Mesothelial cell of epicardium (in vitro differentiated cells): ENCODE data around the gene DNAJC6. TPM values are rescaled to one million over a fixed set of nuclear protein-coding genes. Genes with fewer than 3 reads are reported as not detected.

Source experiments
- DNase-seq, 2 experiments: peaks; one replicate each; pipeline ENCODE4 v3.0.0; 2021; ENCODE audit warnings: low spot score in 2 of 2; ENCODE audit not compliant: unreplicated experiment in 2 of 2
- H3K27ac Mint-ChIP-seq: 2 replicates; pipeline ENCODE4 v1.8.0; 2021; ENCODE audit warnings: mixed read lengths
- H3K27me3 Mint-ChIP-seq: 2 replicates; pipeline ENCODE4 v1.8.0; 2021; ENCODE audit warnings: low read depth, mixed read lengths
- H3K36me3 Mint-ChIP-seq: 2 replicates; pipeline ENCODE4 v1.8.0; 2021; ENCODE audit warnings: mixed read lengths
- H3K4me1 Mint-ChIP-seq: 2 replicates; pipeline ENCODE4 v1.8.0; 2021; ENCODE audit warnings: mixed read lengths
- H3K4me3 Mint-ChIP-seq: 2 replicates; pipeline ENCODE4 v1.8.0; 2021; ENCODE audit warnings: mild to moderate bottlenecking, moderate library complexity, mixed read lengths
- H3K9me3 Mint-ChIP-seq: 2 replicates; pipeline ENCODE4 v1.8.0; 2021; ENCODE audit warnings: mixed read lengths
- total RNA-seq: library from RNA; stranded (reverse); gene quantifications from 3 replicates; pipeline ENCODE4 v1.2.1, GENCODE V29; 2021
- TF ChIP-seq, protein P1 (sequence below): fragments of 200-600 bp; sonication (generic); IDR thresholded peaks from one replicate; pipeline ENCODE4 v1.5.0; 2021; ENCODE audit warnings: antibody characterized with exemption; ENCODE audit not compliant: unreplicated experiment

DNAJC6 gene
- total RNA-seq, 1 donor from 2014 or later: 19.4 TPM

DNA sequence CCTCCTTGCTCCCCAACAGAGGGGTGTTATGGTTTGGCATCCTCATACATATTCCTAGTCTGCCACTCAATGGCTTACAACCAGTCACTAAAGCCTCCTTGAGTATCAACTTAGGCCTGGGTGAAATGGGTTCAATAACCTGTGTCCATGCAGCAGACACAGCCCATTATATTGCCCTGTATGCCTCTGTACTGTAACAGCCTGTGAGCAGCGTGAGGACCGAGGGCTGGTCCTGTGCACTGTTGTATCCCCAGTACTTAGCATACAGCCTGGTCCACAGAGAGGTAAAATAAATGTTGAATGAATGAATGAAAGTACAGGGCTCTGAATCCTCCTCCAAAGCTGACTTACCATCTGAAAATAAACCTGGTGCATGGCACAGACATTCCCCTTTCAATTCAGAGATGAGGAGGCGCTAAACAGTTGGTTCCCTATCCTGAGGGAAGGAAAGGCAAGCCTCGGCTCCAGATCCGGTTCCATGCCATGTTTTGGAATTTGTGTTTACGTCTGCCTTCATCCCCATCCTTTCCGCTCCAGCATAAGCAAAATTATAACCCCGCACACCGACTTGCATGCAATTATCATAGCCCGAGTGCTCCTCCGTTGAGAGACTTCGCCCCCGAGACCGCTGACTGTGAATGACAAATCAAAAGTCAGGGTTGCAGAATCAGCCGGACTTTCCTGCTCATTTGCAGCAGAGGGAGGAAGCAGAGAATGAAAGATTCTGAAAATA lies 45.0 kb upstream of the DNAJC6 start:
- DNase-seq: peak in 1 of 2 experiments; percentile 42

GRCh38 chr1:65265296-65265650 lies 44.1 kb upstream of the DNAJC6 start:
- H3K9me3 Mint-ChIP-seq: no peaks in the 10 kb centered on the region
- no peaks in the 10 kb centered on the region for H3K27me3 Mint-ChIP-seq
- no peak overlapping the region for H3K27ac Mint-ChIP-seq
- H3K4me1 Mint-ChIP-seq: peaks cover 28% of the 10 kb centered on the region
- H3K36me3 Mint-ChIP-seq: no peaks in the 10 kb centered on the region
- TF ChIP-seq, protein P1, sequence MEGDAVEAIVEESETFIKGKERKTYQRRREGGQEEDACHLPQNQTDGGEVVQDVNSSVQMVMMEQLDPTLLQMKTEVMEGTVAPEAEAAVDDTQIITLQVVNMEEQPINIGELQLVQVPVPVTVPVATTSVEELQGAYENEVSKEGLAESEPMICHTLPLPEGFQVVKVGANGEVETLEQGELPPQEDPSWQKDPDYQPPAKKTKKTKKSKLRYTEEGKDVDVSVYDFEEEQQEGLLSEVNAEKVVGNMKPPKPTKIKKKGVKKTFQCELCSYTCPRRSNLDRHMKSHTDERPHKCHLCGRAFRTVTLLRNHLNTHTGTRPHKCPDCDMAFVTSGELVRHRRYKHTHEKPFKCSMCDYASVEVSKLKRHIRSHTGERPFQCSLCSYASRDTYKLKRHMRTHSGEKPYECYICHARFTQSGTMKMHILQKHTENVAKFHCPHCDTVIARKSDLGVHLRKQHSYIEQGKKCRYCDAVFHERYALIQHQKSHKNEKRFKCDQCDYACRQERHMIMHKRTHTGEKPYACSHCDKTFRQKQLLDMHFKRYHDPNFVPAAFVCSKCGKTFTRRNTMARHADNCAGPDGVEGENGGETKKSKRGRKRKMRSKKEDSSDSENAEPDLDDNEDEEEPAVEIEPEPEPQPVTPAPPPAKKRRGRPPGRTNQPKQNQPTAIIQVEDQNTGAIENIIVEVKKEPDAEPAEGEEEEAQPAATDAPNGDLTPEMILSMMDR: no peak
- peak overlapping the region; percentile 65 for H3K4me3 Mint-ChIP-seq
- DNase-seq: no peak

More for the DNA sequence above, 45.0 kb upstream of the DNAJC6 start:
- Mint-ChIP-seq H3K4me3 (peak overlapping the region; percentile 65), H3K27me3 (no peaks in the 10 kb centered on the region), H3K4me1 (peaks cover 28% of the 10 kb centered on the region), H3K36me3 (no peaks in the 10 kb centered on the region), H3K9me3 (no peaks in the 10 kb centered on the region), H3K27ac (peak overlapping the region; percentile 33)
- TF ChIP-seq, protein P1: no peak

DNA sequence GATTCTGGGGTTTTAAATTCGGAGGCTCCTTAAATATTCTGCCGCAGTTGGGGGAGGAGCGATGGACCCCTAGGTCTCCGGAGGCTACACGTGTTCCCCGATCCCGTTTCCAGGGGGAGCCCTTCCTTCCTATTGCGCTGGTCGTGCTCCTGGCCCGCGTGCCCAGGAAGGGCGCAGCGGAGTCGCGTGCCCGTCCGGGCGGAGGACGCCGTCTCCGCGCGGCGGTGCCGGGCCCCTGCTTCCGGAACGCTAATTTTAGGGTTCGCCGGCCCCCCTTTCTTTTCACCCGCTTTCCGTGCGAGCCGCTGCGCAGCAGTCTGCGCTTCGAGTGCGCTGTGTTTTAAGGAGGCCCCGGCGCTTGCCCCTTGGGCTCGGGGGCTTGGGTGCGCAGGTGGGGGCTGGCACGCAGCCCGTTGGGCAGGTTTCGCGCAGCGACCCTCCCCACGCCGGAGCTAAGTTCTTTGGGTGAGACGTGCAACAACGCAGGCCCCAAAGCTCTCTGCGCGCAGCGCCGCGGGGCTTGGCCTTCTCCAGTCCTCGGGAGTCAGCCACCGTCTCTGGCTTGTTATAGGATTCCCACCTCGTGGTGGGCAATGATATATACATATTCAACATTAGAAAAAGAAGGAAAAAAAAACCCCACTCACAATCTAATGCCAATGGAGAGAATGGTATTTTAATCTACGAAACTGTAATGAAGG lies 43.5 kb upstream of the DNAJC6 start:
- H3K4me1 Mint-ChIP-seq: peaks cover 28% of the 10 kb centered on the region
- peak overlapping the region; percentile 65 for H3K4me3 Mint-ChIP-seq
- H3K36me3 Mint-ChIP-seq: no peaks in the 10 kb centered on the region
- TF ChIP-seq, protein P1: no peak
- no peaks in the 10 kb centered on the region for H3K9me3 Mint-ChIP-seq
- H3K27me3 Mint-ChIP-seq: no peaks in the 10 kb centered on the region
- H3K27ac Mint-ChIP-seq: peak overlapping the region; percentile 75
- DNase-seq: peak; percentile 36 to 69

DNA sequence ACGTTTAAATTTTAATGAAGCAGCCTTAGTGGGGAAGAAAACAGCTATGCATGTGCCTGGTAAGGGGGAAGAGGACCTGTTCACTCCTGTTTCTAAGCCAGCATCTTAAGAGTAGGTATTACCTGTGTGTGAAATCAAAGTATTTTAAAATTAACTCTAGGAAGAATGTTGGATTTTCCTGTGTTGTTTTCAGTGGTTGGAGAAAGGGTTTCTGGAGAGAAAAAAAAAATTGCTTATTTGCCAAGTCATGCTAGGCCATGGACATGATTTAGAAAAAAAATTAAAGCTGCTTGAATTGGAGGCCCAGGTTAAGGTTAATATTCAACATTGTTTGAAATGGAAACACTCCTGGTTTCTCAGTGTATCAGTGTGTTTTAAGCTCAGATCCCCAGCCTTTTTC lies 42.9 kb upstream of the DNAJC6 start:
- H3K4me3 Mint-ChIP-seq: peak overlapping the region; percentile 65
- no peaks in the 10 kb centered on the region for H3K9me3 Mint-ChIP-seq
- no peaks in the 10 kb centered on the region for H3K36me3 Mint-ChIP-seq
- DNase-seq: no peak
- H3K27ac Mint-ChIP-seq: peak overlapping the region; percentile 75
- no peaks in the 10 kb centered on the region for H3K27me3 Mint-ChIP-seq
- peaks cover 28% of the 10 kb centered on the region for H3K4me1 Mint-ChIP-seq
- TF ChIP-seq, protein P1: no peak

DNA sequence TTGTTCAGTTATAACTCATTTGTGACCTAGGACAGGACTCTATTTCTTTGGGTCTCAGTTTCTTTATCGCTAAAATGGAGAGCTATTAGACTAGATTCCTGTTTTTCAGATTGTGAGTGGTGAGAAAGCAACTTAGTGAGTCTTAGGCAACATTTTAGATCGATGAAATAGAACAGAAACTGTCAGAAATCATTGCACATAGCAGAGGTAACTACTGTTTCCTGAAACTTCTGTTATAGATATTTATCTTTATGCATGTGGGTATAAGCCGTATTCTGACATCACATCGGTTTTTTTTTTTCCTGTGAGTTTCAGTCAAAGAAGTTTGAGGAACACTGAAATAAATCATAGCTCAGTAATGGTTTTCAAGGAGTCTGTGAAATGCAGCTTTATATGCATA lies 42.1 kb upstream of the DNAJC6 start:
- peak overlapping the region; percentile 22 for H3K4me3 Mint-ChIP-seq
- no peaks in the 10 kb centered on the region for H3K9me3 Mint-ChIP-seq
- peak overlapping the region; percentile 94 for H3K27ac Mint-ChIP-seq
- no peaks in the 10 kb centered on the region for H3K36me3 Mint-ChIP-seq
- no peak for DNase-seq
- H3K27me3 Mint-ChIP-seq: no peaks in the 10 kb centered on the region
- TF ChIP-seq, protein P1: no peak
- H3K4me1 Mint-ChIP-seq: peaks cover 28% of the 10 kb centered on the region
